Measurements from ENCODE around the gene SCN11A.
"Not testable (repeated sequence)": the region's sequence is repeated elsewhere in the genome, so short reads cannot be mapped to it uniquely, and the experiment has no call there.

Gene SCN11A

DNA sequence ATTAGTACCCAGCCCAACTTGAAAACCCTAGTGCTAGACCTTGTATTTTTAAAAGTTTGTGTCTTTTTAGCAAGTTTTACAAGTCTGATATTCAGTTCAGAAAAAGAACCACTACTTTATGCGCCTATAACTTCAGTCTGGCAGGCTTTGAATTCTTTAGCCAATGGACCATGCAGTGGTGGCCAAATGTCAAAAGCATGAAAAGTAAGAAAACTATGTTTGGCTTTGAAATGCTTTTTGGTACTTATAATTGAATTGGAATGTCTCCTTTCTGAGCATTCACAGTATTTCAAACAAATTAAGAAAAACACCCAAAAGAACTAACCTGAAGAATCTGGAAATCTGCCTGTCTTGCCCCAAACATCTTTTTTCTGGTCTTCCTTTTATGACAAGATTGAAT lies 12.9 kb upstream of the SCN11A start:
- DNase-seq = no peak

DNA sequence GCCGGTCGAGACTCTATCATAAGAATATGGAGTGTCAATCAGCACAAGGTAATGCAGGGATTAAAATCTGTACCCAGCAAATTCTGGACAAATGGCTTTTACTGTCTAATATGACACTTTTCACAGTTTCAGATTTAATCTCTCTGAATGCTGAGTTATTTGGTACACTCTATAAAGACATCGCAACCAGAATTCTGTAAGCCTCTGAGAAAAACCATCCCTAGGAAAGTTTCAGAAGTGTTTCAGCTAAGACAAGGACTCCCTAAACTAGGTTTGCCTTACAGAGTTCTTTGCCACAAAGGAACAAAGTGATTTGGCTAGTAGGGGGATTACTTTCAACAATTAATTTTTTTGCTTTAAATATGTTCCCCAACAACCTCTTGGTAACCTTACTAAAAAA lies 11.4 kb upstream of the SCN11A start:
- no peak for DNase-seq

- DNase-seq = no peak
These were observed 10.4 kb upstream of the SCN11A start for GRCh38 chr3:39062180-39062579.

GRCh38 chr3:39061228-39061627 lies 9.5 kb upstream of the SCN11A start:
- not testable (repeated sequence) for DNase-seq

GRCh38 chr3:39056151-39056550 lies 4.4 kb upstream of the SCN11A start:
- no peak for DNase-seq

GRCh38 chr3:39053696-39054095 lies 2.0 kb upstream of the SCN11A start:
- no peak for DNase-seq

DNA sequence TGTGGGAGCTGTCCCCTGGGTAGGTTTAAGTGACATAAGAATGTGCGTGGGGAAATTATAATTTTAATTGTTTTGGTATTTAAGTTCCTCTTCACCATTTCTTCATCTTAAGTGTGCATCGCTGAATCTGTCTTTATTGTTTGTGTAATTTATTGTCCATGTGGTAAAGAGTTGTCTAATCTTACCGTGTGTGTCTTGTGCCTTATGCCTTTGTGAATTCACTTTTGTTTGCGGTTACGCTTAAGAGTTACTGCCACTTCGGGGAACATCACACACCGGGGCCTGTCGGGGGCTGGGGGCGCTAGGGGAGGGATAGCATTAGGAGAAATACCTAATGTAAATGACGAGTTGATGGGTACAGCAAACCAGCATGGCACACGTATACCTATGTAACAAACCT lies 839 bp upstream of the SCN11A start:
- no peak for DNase-seq

DNA sequence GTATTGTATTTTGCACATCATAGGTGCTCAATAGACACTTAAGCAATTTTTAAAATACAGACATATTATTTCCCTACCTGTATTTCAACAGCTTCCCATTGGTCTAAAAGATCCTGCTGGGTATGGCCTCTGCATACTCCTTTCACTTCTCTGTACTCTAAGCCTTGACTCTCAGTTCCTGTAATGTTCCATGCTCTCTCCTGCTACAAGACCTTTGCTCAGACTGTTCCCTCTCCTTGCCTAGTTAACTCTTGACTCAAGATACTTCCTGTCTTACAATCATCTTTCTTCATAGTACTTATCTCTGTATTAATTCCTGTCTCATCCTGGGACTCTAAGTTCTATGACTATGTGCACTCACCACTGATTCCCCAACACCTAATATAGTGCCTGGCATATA lies 1.7 kb downstream of the SCN11A start:
- DNase-seq = peak; percentile 9

DNA sequence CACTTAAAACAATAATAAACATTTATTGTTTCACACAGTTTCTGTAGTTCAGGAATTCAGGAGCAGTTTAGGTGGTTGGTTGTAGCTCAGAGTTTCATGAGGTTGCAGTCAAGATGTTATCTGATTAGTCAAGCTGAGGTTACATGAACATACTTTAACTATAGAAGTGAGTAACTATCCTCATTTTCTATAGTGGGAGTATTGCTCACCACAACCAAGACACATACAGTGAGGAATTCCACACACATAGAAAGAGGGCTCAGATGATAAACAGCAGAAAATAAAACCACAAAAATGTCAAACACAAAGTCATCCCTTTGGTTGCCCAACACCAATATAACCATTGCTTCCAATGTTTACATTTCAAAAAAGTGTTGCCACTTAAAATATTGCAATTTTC lies 13.6 kb downstream of the SCN11A start:
- no peak for DNase-seq

DNA sequence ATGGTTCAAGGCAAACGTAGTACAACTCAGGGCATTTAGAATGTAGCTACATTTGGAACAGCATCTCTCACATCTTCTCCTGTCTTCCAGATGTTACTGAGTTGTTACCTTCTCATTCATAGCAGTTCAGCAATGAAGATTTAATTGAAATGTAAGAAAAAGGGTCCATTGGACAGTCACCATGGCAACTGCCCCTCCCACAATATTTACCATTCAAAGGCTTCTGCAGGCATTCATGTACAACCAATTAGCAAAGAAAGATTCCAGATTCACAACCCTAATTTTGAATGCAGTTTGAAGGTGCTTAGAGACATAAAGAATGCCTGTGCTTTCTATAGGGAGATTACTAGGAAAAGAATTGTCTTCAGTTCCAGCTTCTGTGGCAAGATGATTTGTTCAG lies 22.2 kb downstream of the SCN11A start:
- no peak for DNase-seq

DNA sequence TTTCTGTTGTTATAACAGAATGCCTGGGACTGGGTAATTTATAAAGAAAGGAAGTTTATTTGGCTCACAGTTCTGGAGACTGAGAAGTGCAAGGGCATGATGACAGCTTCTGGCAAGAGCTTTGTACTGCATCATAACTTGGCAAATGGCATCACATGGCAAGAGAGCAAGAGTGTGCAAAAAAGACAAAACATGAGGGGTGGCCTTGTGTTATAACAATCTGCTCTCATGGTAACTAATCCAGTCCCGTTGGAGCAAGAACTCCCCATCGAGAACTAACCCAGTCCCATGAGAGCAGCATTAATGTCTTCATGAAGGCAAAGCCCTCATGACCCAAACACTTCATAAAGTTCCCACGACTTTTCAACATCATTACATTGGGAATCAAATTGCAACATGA lies 23.2 kb downstream of the SCN11A start:
- DNase-seq = no peak

GRCh38 chr3:39025222-39025970 lies 26.3 kb downstream of the SCN11A start:
- no peak for DNase-seq

- DNase-seq = no peak
These were observed 27.2 kb downstream of the SCN11A start for GRCh38 chr3:39024497-39024896.

DNA sequence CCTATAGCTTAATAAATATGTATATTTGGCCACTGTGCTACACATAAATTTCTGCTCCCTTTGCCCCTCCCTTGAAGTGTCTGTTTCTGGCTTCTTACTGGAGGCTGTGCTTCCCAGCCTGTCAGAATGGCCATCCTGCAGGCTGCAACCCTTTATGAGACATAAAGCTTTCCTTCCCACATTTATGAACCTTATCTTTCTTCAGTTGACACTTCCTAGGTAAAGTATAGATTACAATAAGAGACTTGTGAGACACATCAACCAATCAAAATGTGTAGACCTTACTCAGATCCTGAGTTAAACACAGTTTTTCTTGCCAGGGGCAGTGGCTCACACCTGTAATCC lies 29.5 kb downstream of the SCN11A start:
- no peak for DNase-seq

DNA sequence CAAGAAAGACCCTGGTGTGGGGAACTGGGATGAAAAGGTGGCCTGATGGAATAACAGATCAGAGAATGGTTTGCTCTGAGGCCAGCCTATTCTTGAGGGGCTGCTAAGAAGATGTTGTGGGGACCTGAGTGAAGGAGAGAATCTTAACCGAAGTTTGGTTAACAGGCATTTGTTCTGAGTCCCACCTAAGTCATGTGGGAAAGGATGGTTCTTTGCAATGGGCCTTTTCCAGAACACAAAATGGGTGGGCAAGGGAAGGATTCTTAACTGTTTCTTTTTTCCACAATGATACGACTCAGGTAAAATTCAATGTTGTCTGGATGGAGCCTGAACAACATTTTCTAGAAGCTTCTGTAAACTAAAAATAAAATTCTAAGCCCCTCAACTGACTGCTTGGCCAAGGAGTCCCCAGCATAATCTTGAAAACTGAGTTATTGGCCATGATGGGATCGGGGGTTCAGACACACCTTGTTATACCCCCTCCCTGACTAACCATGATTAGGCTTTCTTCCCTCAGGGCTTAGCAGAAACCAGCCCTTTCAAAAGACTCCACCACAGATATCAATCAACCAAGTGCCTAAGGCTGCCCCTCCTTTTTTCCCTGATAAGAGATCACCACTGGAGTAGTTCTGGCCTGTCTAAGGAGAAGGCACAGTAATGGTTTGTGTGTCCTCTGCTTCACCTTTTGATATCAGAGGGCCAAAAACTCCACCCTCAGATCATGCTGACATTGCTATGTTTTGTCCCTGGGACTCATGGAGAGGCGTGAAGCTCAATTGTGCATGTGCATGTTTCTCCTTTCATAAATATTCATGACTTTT lies 30.1 kb downstream of the SCN11A start:
- DNase-seq = no peak

GRCh38 chr3:39021029-39021428 lies 30.7 kb downstream of the SCN11A start:
- DNase-seq = no peak

GRCh38 chr3:39019299-39019698 lies 32.4 kb downstream of the SCN11A start:
- DNase-seq = no peak

GRCh38 chr3:39015418-39015817 lies 36.3 kb downstream of the SCN11A start:
- no peak for DNase-seq

DNA sequence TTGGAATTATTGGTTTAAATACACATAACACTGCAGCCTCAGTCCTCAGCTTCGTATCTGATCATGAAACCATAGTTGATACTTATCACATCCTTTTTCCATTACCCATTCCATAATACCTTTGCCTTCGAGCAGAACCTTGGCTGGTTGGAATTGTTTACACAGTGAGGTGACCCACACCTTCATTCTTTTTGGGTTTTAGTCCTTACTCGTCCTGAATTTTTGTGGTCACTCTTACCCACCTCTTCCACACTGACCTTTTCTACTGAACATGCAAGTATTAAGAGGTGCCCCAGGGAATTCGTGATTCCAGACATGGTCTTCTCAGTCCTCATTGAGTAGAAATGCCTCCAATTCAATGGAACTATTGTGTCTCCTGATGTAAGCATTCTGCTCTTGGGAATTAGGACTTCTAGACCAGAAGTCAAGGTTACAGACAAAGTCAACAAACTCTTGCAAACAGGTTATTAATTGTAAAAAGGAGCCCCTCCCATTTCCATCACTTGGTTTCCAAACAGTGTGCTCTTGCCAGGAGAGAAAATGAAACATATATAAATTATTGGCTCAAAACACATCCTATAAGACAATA lies 37.7 kb downstream of the SCN11A start:
- no peak for DNase-seq

- DNase-seq = no peak
These were observed 38.5 kb downstream of the SCN11A start for GRCh38 chr3:39013289-39013688.

DNA sequence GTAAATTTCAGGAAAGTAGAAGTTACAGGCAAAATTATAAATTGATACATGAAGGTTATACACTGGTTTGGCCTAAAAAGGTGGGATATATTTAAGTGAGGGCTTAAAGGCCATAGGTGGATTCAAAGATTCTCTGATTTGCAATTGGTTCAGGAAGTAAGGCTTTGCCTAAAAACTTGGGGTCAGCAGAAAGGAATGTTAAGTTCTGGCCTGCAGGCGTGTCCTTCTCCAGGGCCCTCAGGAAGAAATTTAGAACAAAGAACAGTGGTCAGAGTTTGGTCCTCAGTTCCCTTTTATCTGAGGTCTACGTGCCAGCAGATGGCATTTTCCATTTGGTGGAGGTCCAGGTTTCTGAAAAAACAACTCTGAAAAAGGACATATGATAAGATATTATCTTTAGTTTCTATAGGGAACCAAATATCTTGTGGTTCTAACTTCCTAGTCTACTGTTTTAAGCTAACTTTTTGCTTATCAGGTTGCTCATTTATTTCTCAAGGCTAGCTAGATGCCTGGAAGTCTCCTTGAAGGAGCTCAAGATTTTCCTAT lies 40.5 kb downstream of the SCN11A start:
- no peak for DNase-seq

DNA sequence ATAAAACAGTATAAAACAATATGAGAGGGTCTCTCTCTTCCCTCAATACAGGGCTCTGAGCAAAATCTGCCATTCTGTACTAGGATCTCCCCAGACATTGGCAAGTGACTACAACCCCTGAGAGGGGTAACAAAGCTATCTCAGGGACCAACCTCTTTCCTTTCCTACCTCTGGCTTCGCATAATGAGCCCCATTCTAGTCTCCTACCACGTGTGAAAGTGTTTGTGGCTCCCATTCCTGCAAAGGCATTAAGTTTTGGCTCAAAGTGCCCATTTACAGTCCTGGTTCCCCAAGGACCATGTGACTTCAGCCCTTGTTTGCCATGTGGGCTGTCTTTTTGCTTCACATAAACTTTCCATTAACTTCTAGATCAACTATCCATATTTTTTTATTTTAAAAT lies 46.4 kb downstream of the SCN11A start:
- no peak for DNase-seq
